Osteocyte (in vitro differentiated cells): ENCODE measurements around the gene ZNF618. TPM values are rescaled to one million over a fixed set of nuclear protein-coding genes. Genes with fewer than 3 reads are reported as not detected.
A peak's percentile ranks its signal among the peaks of the same experiment; 100 is the strongest.

ENCODE experiments used
- DNase-seq: peaks from one replicate; pipeline ENCODE4 v3.0.0; 2021; ENCODE audit warnings: mixed read lengths; ENCODE audit not compliant: unreplicated experiment; ENCODE audit errors: extremely low spot score
- H3K27ac Mint-ChIP-seq: one replicate; pipeline ENCODE4 v1.8.0; 2021; ENCODE audit warnings: mild to moderate bottlenecking, mixed read lengths; ENCODE audit not compliant: unreplicated experiment
- H3K27me3 Mint-ChIP-seq: one replicate; pipeline ENCODE4 v1.8.0; 2021; ENCODE audit warnings: mixed read lengths; ENCODE audit not compliant: unreplicated experiment
- H3K36me3 Mint-ChIP-seq: one replicate; pipeline ENCODE4 v1.8.0; 2021; ENCODE audit warnings: mixed read lengths; ENCODE audit not compliant: unreplicated experiment
- H3K4me1 Mint-ChIP-seq: one replicate; pipeline ENCODE4 v1.8.0; 2021; ENCODE audit warnings: mixed read lengths; ENCODE audit not compliant: unreplicated experiment
- H3K4me3 Mint-ChIP-seq: one replicate; pipeline ENCODE4 v1.8.0; 2021; ENCODE audit warnings: mild to moderate bottlenecking, moderate library complexity, mixed read lengths; ENCODE audit not compliant: unreplicated experiment
- H3K9me3 Mint-ChIP-seq: one replicate; pipeline ENCODE4 v1.8.0; 2021; ENCODE audit warnings: mixed read lengths; ENCODE audit not compliant: unreplicated experiment
- total RNA-seq: library from RNA; stranded (reverse); gene quantifications from 2 replicates; pipeline ENCODE4 v1.2.1, GENCODE V29; 2021
- TF ChIP-seq, protein P1 (sequence below): fragments of 200-600 bp; sonication (generic); IDR thresholded peaks from 2 replicates; pipeline ENCODE4 v1.5.0; 2021; ENCODE audit warnings: antibody characterized with exemption, mild to moderate bottlenecking, moderate library complexity

Gene ZNF618
- total RNA-seq, 1 donor from 2014 or later = 36.8 TPM

DNA sequence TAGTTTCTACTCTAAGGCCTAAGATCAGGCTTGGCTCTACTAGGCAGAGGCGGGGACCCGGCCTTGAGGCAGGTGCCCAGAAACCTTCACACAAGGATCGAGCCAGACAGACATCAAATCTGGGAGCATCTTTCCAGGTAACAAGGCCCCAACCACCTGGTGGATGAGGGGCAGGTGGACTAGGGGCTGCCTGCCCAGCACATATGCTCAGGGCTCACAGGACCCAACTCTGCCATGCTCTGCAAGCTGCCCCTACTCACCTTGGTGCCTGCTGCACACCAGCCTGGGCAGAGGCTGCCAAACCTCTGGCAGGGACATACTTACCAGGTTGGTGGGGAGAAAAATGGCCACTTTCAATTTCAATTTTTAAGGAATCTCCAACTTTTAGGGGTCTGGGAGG lies 2.2 kb upstream of the ZNF618 start:
- Mint-ChIP-seq H3K4me3 (no peak overlapping the region), H3K27me3 (peaks cover 27% of the 10 kb centered on the region), H3K9me3 (no peaks in the 10 kb centered on the region), H3K27ac (no peak overlapping the region), H3K36me3 (peaks cover 3% of the 10 kb centered on the region), H3K4me1 (peaks cover 20% of the 10 kb centered on the region)
- TF ChIP-seq, protein P1, sequence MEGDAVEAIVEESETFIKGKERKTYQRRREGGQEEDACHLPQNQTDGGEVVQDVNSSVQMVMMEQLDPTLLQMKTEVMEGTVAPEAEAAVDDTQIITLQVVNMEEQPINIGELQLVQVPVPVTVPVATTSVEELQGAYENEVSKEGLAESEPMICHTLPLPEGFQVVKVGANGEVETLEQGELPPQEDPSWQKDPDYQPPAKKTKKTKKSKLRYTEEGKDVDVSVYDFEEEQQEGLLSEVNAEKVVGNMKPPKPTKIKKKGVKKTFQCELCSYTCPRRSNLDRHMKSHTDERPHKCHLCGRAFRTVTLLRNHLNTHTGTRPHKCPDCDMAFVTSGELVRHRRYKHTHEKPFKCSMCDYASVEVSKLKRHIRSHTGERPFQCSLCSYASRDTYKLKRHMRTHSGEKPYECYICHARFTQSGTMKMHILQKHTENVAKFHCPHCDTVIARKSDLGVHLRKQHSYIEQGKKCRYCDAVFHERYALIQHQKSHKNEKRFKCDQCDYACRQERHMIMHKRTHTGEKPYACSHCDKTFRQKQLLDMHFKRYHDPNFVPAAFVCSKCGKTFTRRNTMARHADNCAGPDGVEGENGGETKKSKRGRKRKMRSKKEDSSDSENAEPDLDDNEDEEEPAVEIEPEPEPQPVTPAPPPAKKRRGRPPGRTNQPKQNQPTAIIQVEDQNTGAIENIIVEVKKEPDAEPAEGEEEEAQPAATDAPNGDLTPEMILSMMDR = no peak
- peak; percentile 78 for DNase-seq

- Mint-ChIP-seq H3K9me3 (no peaks in the 10 kb centered on the region), H3K4me3 (peak overlapping the region; percentile 72), H3K27ac (peak overlapping the region; percentile 47), H3K36me3 (peaks cover 5% of the 10 kb centered on the region), H3K4me1 (peaks cover 36% of the 10 kb centered on the region), H3K27me3 (peaks cover 12% of the 10 kb centered on the region)
- TF ChIP-seq, protein P1 = no peak
- peak; percentile 70 for DNase-seq
Measured at GRCh38 chr9:113875459-113876150, 504 bp upstream of the ZNF618 start.

DNA sequence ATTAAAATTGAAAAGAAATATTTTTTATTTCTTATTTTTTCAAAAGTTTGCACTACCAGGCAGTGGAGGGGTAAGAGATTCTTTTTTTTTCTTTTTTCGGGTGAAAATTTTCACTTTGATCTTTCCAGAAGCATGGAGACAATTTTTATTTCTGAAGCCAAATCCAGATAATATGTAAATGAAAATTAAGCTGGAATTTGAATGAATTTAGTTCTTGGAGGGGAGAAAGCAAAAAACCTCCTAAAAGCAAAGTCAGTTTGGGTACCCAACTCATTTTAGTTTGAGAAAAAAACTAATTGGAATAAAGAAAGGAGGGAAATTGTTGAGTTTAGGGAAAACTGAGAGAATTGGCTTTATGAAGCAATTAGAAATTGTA lies 872 bp downstream of the ZNF618 start:
- TF ChIP-seq, protein P1 = no peak
- peak overlapping the region; percentile 97 for H3K4me3 Mint-ChIP-seq
- peak overlapping the region; percentile 86 for H3K27ac Mint-ChIP-seq
- peaks cover 4% of the 10 kb centered on the region for H3K27me3 Mint-ChIP-seq
- no peaks in the 10 kb centered on the region for H3K9me3 Mint-ChIP-seq
- peaks cover 43% of the 10 kb centered on the region for H3K4me1 Mint-ChIP-seq
- H3K36me3 Mint-ChIP-seq = peaks cover 5% of the 10 kb centered on the region
- no peak for DNase-seq

DNA sequence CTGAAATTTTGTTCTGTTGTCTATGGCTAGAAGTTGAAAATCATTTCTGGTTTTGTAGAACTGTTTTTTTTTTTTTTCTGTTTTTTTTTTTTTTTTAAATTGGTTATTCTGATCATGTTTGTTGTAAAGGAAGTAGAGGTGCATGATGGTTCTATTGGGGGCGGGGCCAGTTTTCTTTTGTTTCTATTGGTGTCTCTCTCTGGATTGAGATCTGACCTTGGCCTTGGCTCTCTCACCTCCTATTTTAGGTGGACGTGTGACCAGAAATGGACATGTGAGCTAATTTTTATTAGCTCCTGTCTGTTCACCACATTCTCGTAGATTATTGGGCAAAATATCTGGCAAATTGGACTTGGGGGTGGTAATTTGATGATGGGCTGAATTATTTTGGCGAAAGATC lies 3.2 kb downstream of the ZNF618 start:
- Mint-ChIP-seq H3K9me3 (no peaks in the 10 kb centered on the region), H3K27ac (peak overlapping the region; percentile 52), H3K36me3 (peaks cover 8% of the 10 kb centered on the region), H3K27me3 (no peaks in the 10 kb centered on the region), H3K4me1 (peaks cover 55% of the 10 kb centered on the region), H3K4me3 (no peak overlapping the region)
- no peak for DNase-seq
- TF ChIP-seq, protein P1 = no peak

- H3K27me3 Mint-ChIP-seq = no peaks in the 10 kb centered on the region
- H3K4me3 Mint-ChIP-seq = no peak overlapping the region
- no peak for DNase-seq
- H3K4me1 Mint-ChIP-seq = peaks cover 59% of the 10 kb centered on the region
- peaks cover 8% of the 10 kb centered on the region for H3K36me3 Mint-ChIP-seq
- peak overlapping the region; percentile 63 for H3K27ac Mint-ChIP-seq
- TF ChIP-seq, protein P1 = no peak
- H3K9me3 Mint-ChIP-seq = no peaks in the 10 kb centered on the region
Measured at GRCh38 chr9:113879911-113880310, 3.8 kb downstream of the ZNF618 start.
